Endothelial cell of umbilical vein (primary cell): ENCODE measurements around the gene AKT2. TPM values are rescaled to one million over a fixed set of nuclear protein-coding genes. Genes with fewer than 3 reads are reported as not detected.

Experiments used
- BruUV-seq: library from RNA; stranded (reverse); fragments of 400-500 nt; replicated peaks from 2 replicates; lab custom pipeline; 2021; lab: Mats Ljungman, UMichigan
- CTCF ChIA-PET: fragments of 300-600, 350-600 bp; sonication (Branson Sonifier 250); formaldehyde crosslinking; loops from one replicate; lab custom pipeline; 2021; ENCODE audit warnings: antibody characterized with exemption, inconsistent platforms; lab: Charles Lee
- POLR2A ChIA-PET: fragments of 300-600, 350-600 bp; sonication (Branson Sonifier 250); formaldehyde crosslinking; loops from one replicate; lab custom pipeline; 2021; ENCODE audit warnings: antibody characterized with exemption, inconsistent platforms; lab: Charles Lee
- DNase-seq: peaks from one replicate; pipeline ENCODE4 v3.0.0-alpha.2; 2011; ENCODE audit warnings: low read depth, low spot score
- FAIRE-seq: peaks from 2 replicates; lab custom pipeline; 2011; peaks lifted over from hg19 to GRCh38; lab: Jason Lieb, UNC
- H2AFZ ChIP-seq: 2 replicates; pipeline ENCODE4 v1.6.0; 2012; ENCODE audit warnings: low read depth, low read length, control low read depth, inconsistent platforms
- H3K27ac ChIP-seq: 2 replicates; pipeline ENCODE4 v1.5.1; 2011; ENCODE audit warnings: low read depth, mild to moderate bottlenecking, control low read depth, low read length, moderate library complexity; ENCODE audit not compliant: insufficient read depth
- H3K27me3 ChIP-seq, 2 experiments: 2 replicates each; pipeline versions ENCODE4 v1.6.0 to v1.6.1; 2011; ENCODE audit warnings: low read length in 2 of 2, mixed read lengths in 1 of 2; ENCODE audit not compliant: control insufficient read depth in 2 of 2, insufficient read depth in 2 of 2
- H3K36me3 ChIP-seq, 2 experiments: 2 replicates in 1 of 2; 3 replicates in 1 of 2; pipeline ENCODE4 v1.5.1; 2011; ENCODE audit warnings: low read length in 2 of 2, mild to moderate bottlenecking in 1 of 2, moderate library complexity in 1 of 2; ENCODE audit not compliant: control insufficient read depth in 2 of 2, insufficient read depth in 2 of 2; ENCODE audit errors: extremely low read depth in 1 of 2
- H3K4me1 ChIP-seq: 3 replicates; pipeline ENCODE4 v1.5.1; 2011; ENCODE audit warnings: mild to moderate bottlenecking, low read length; ENCODE audit not compliant: control insufficient read depth, insufficient read depth; ENCODE audit errors: extremely low read depth
- H3K4me2 ChIP-seq: 2 replicates; pipeline ENCODE4 v1.6.1; 2011; ENCODE audit warnings: low read length, control low read depth, mixed read lengths; ENCODE audit not compliant: insufficient read depth
- H3K4me3 ChIP-seq, 3 experiments: fragments of 200-600 bp in 1 of 3; sonication (generic), shearing (Covaris generic) in 1 of 3; replicated peaks in 1 of 3; 2 replicates each; pipeline ENCODE4 v1.5.1; 2011 to 2016; ENCODE audit warnings: control low read depth in 3 of 3, low read length in 3 of 3, mild to moderate bottlenecking in 2 of 3, inconsistent platforms in 1 of 3, low read depth in 1 of 3, moderate library complexity in 1 of 3; ENCODE audit not compliant: insufficient read depth in 1 of 3
- H3K79me2 ChIP-seq: 2 replicates; pipeline ENCODE4 v1.6.0; 2012; ENCODE audit warnings: low read length, inconsistent platforms; ENCODE audit not compliant: control insufficient read depth, insufficient read depth
- H3K9ac ChIP-seq: replicated peaks from 2 replicates; pipeline ENCODE3; 2011; ENCODE audit warnings: low read length, control low read depth; ENCODE audit not compliant: insufficient read depth; ENCODE audit errors: extremely low read depth
- H3K9me1 ChIP-seq: replicated peaks from 3 replicates; pipeline ENCODE4 v1.6.0; 2011; ENCODE audit warnings: mild to moderate bottlenecking, low read length; ENCODE audit not compliant: control insufficient read depth, insufficient read depth; ENCODE audit errors: extremely low read depth
- H3K9me3 ChIP-seq: replicated peaks from 2 replicates; pipeline ENCODE4 v1.5.1; 2012; ENCODE audit warnings: low read length, inconsistent platforms; ENCODE audit not compliant: control insufficient read depth, insufficient read depth
- H4K20me1 ChIP-seq: replicated peaks from 2 replicates; pipeline ENCODE3; 2011; ENCODE audit warnings: mild to moderate bottlenecking, low read length; ENCODE audit not compliant: control insufficient read depth, insufficient read depth; ENCODE audit errors: extremely low read depth
- EZH2 ChIP-seq: IDR thresholded peaks from 2 replicates; pipeline ENCODE4 v1.6.1; 2012; ENCODE audit warnings: borderline replicate concordance, low read depth, mild to moderate bottlenecking, moderate library complexity, low read length, inconsistent platforms; ENCODE audit not compliant: severe bottlenecking
- FOS ChIP-seq: IDR thresholded peaks from 2 replicates; pipeline ENCODE4 v1.6.1; 2011; ENCODE audit warnings: mild to moderate bottlenecking, low read length, moderate library complexity, borderline replicate concordance; ENCODE audit not compliant: insufficient read depth
- GATA2 ChIP-seq: IDR thresholded peaks from 2 replicates; pipeline ENCODE4 v1.7.0; 2011; ENCODE audit warnings: low read depth, mild to moderate bottlenecking, moderate library complexity, mixed read lengths, low read length; ENCODE audit not compliant: insufficient read length, insufficient read depth
- JUN ChIP-seq: IDR thresholded peaks from 2 replicates; pipeline ENCODE4 v1.6.1; 2011; ENCODE audit warnings: borderline replicate concordance, low read depth; ENCODE audit not compliant: insufficient read length, insufficient read depth
- MYC ChIP-seq: IDR thresholded peaks from one replicate; pipeline ENCODE4 v1.6.1; 2011; ENCODE audit warnings: mild to moderate bottlenecking, low read depth, low read length
- POLR2A ChIP-seq: IDR thresholded peaks from 2 replicates; pipeline ENCODE4 v1.6.1; 2012; ENCODE audit warnings: low read depth, mild to moderate bottlenecking, control low read depth, low read length
- POLR2AphosphoS5 ChIP-seq: IDR thresholded peaks from 2 replicates; pipeline ENCODE4 v1.6.1; 2012; ENCODE audit warnings: low read depth, mild to moderate bottlenecking, control low read depth, low read length, moderate library complexity; ENCODE audit not compliant: insufficient read depth
- dilution Hi-C: fragments of 300-500 bp; cut with MboI; formaldehyde crosslinking; loops from one replicate; pipeline ENCODE4 v1.15.0; 2019; ENCODE audit warnings: low sequenced_read_pairs; ENCODE audit not compliant: extremely low pct_ligation_motif_present
- intact Hi-C: fragments of 100-400 bp; cut with micrococcal nuclease; formaldehyde crosslinking; loops from one replicate; pipeline ENCODE4 v1.10.0; 2022
- polyA plus RNA-seq, 4 experiments: library from polyadenylated mRNA; depleted of rRNA in 3 of 4; stranded (reverse) in 3 of 4; unstranded in 1 of 4; fragments of >200 nt; gene quantifications; 2 replicates each; pipeline versions ENCODE4 v1.2.1 to v1.2.3, GENCODE V29; 2011 to 2012; ENCODE audit warnings: missing spikeins in 1 of 4
- total RNA-seq: library from RNA; stranded (reverse); gene quantifications from 2 replicates; pipeline ENCODE4 v1.2.3, GENCODE V29; 2021
- TF ChIP-seq, protein P1 (sequence below): IDR thresholded peaks from 2 replicates; pipeline ENCODE4 v1.6.1; 2011; ENCODE audit not compliant: insufficient read depth, insufficient read length
- TF ChIP-seq, protein P2 (sequence below), 2 donors: IDR thresholded peaks; 1 replicate in 1 of 2; 2 replicates in 1 of 2; pipeline ENCODE4 v1.5.1; 2011; ENCODE audit warnings: low read length in 2 of 2, mild to moderate bottlenecking in 2 of 2, moderate library complexity in 2 of 2, control low read depth in 1 of 2, inconsistent platforms in 1 of 2, low read depth in 1 of 2; ENCODE audit not compliant: insufficient read depth in 1 of 2; ENCODE audit errors: extremely low read depth in 1 of 2

AKT2 gene
- total and polyA plus RNA-seq, 2 donors (not counting 3 experiments of a cell fraction or from before 2014, with no cell fraction given) = 65.2 to 69.8 TPM

DNA sequence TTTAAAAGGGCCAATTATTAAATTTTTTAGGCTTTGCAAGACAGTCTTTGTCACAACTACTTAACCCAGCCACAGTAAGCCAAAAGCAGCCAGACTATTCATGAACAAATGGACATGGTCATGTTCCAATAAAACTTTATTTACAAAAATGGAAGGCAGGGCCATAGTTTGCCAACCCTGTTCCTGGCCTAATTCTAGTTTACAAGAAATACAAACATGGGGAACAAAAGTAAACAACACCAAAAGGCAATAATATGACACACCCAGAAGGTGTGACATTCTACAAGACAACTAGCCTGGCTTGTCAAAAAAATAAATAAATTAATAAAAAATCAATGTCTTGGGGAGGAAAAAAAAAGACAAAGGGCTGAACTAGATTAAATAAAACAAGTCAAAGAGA lies 33.9 kb downstream of the AKT2 start:
- Histone ChIP-seq H3K36me3 (peaks cover 12 to 19% of the 10 kb centered on the region in 2 experiments), H3K27me3 (no peaks in the 10 kb centered on the region), H3K9me3 (no peaks in the 10 kb centered on the region), H3K79me2 (peaks cover 17% of the 10 kb centered on the region), H3K27ac (no peak overlapping the region), H2AFZ (no peak overlapping the region), H3K4me2 (no peak overlapping the region), H4K20me1 (no peaks in the 10 kb centered on the region), H3K4me1 (no peaks in the 10 kb centered on the region), H3K9ac (no peak overlapping the region), H3K4me3 (no peak overlapping the region), H3K9me1 (no peaks in the 10 kb centered on the region)
- DNase-seq (no peak), FAIRE-seq (no peak)
- intact Hi-C loops (no loop called here), dilution Hi-C loops (no loop called here)
- POLR2A ChIA-PET = no interaction called here
- CTCF ChIA-PET = no interaction called here
- TF ChIP-seq MYC (no peak), POLR2A (no peak), JUN (no peak)
- TF ChIP-seq, protein P1, sequence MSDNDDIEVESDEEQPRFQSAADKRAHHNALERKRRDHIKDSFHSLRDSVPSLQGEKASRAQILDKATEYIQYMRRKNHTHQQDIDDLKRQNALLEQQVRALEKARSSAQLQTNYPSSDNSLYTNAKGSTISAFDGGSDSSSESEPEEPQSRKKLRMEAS = no peak
- BruUV-seq = no TSS peak

DNA sequence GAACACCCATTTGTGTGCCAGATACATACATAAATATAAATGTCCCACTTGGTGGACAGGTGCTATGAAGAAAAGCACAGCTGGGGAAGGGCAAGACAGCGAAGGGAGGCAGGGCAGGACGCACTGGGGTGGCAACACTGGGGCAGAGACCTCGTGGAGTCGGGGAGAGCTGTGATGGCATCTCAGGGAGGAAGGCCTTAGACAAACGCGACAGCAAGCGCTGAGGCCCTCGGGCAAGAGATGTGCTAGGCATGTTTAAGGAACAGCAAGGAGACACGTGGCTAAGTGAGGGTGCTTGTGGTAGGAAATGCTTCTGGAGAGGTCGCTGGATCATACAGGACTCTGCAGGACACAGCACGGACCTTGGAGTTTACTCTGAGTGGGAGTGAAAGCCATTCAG lies 35.4 kb downstream of the AKT2 start:
- no peak overlapping the region for H3K27ac ChIP-seq
- POLR2A ChIA-PET = no interaction called here
- H3K4me2 ChIP-seq = no peak overlapping the region
- no peaks in the 10 kb centered on the region for H3K4me1 ChIP-seq
- intact Hi-C loops (no loop called here), dilution Hi-C loops (no loop called here)
- FAIRE-seq = no peak
- peaks cover 7 to 8% of the 10 kb centered on the region in 2 experiments for H3K36me3 ChIP-seq
- no TSS peak for BruUV-seq
- H2AFZ ChIP-seq = no peak overlapping the region
- no peak for TF ChIP-seq MYC
- TF ChIP-seq, protein P2, sequence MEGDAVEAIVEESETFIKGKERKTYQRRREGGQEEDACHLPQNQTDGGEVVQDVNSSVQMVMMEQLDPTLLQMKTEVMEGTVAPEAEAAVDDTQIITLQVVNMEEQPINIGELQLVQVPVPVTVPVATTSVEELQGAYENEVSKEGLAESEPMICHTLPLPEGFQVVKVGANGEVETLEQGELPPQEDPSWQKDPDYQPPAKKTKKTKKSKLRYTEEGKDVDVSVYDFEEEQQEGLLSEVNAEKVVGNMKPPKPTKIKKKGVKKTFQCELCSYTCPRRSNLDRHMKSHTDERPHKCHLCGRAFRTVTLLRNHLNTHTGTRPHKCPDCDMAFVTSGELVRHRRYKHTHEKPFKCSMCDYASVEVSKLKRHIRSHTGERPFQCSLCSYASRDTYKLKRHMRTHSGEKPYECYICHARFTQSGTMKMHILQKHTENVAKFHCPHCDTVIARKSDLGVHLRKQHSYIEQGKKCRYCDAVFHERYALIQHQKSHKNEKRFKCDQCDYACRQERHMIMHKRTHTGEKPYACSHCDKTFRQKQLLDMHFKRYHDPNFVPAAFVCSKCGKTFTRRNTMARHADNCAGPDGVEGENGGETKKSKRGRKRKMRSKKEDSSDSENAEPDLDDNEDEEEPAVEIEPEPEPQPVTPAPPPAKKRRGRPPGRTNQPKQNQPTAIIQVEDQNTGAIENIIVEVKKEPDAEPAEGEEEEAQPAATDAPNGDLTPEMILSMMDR (IDR thresholded peaks at IDR 0.05; ENCODE audit: extremely low read depth in 1 of 2, insufficient read depth in 1 of 2, low read depth in 1 of 2, low read length in 2 of 2) = no peak
- TF ChIP-seq POLR2A = no peak
- no peak for TF ChIP-seq GATA2
- TF ChIP-seq, protein P1 = no peak
- TF ChIP-seq POLR2AphosphoS5 = no peak
- no peak for TF ChIP-seq FOS
- no peak for TF ChIP-seq EZH2
- TF ChIP-seq JUN = no peak
- H3K4me3 ChIP-seq = no peak overlapping the region
- H3K9me3 ChIP-seq = no peaks in the 10 kb centered on the region
- no peak overlapping the region for H3K9ac ChIP-seq
- CTCF ChIA-PET = interaction anchor here (0.7 kb wide), 1 partner anchor 14 kb away, joined by 3 read pairs; no protein-coding TSS in a partner anchor
- H4K20me1 ChIP-seq = no peaks in the 10 kb centered on the region
- H3K27me3 ChIP-seq = no peaks in the 10 kb centered on the region
- H3K9me1 ChIP-seq = no peaks in the 10 kb centered on the region
- DNase-seq = no peak
- H3K79me2 ChIP-seq = peaks cover 21% of the 10 kb centered on the region
